NCI-H128 (cell line): Measurements from ENCODE around the gene JAK1.
"Not testable (repeated sequence)": the region's sequence is repeated elsewhere in the genome, so short reads cannot be mapped to it uniquely, and the experiment has no call there.

Experiments
- DNase-seq: peaks from one replicate; lab custom pipeline; 2025; ENCODE audit not compliant: unreplicated experiment; lab: John Stamatoyannopoulos, UW

The JAK1 gene

GRCh38 chr1:64844175-64844574, 122.2 kb downstream of the JAK1 start:
- no peak for DNase-seq

GRCh38 chr1:64843675-64844074, 122.7 kb downstream of the JAK1 start:
- no peak for DNase-seq

GRCh38 chr1:64842224-64842623, 124.1 kb downstream of the JAK1 start:
- no peak for DNase-seq

- no peak for DNase-seq
Observed at GRCh38 chr1:64841330-64842065, 124.9 kb downstream of the JAK1 start.

- DNase-seq, result no peak
Observed at GRCh38 chr1:64839732-64840405, 126.5 kb downstream of the JAK1 start.

- DNase-seq, result no peak
Observed at GRCh38 chr1:64839261-64839660, 127.1 kb downstream of the JAK1 start.

- no peak for DNase-seq
Observed at GRCh38 chr1:64838486-64838885, 127.9 kb downstream of the JAK1 start.

- no peak for DNase-seq
Observed at GRCh38 chr1:64836802-64837201, 129.5 kb downstream of the JAK1 start.

- no peak for DNase-seq
Observed at GRCh38 chr1:64834734-64835133, 131.6 kb downstream of the JAK1 start.

GRCh38 chr1:64830030-64830651, 136.2 kb downstream of the JAK1 start:
- DNase-seq, result no peak

GRCh38 chr1:64829411-64830029, 136.8 kb downstream of the JAK1 start:
- no peak for DNase-seq

- no peak for DNase-seq
Observed at GRCh38 chr1:64828829-64829228, 137.5 kb downstream of the JAK1 start.

- no peak for DNase-seq
Observed at GRCh38 chr1:64826991-64827390, 139.4 kb downstream of the JAK1 start.

- peak; percentile 82 for DNase-seq
Observed at GRCh38 chr1:64823691-64824476, 142.5 kb downstream of the JAK1 start.

- DNase-seq, result no peak
Observed at GRCh38 chr1:64822621-64823020, 143.7 kb downstream of the JAK1 start.

- DNase-seq, result not testable (repeated sequence)
Observed at GRCh38 chr1:64820572-64820971, 145.8 kb downstream of the JAK1 start.

- not testable (repeated sequence) for DNase-seq
Observed at GRCh38 chr1:64817364-64817763, 149.0 kb downstream of the JAK1 start.

- DNase-seq, result no peak
Observed at GRCh38 chr1:64814427-64814826, 151.9 kb downstream of the JAK1 start.

- no peak for DNase-seq
Observed at GRCh38 chr1:64811131-64811530, 155.2 kb downstream of the JAK1 start.

- no peak for DNase-seq
Observed at GRCh38 chr1:64810001-64810400, 156.3 kb downstream of the JAK1 start.

GRCh38 chr1:64809309-64809708, 157.0 kb downstream of the JAK1 start:
- no peak for DNase-seq
